ENCODE measurements around the gene ADGRG2. TPM values are rescaled to one million over a fixed set of nuclear protein-coding genes. Genes with fewer than 3 reads are reported as not detected.

The ADGRG2 gene
- total RNA-seq, 3 donors from 2014 or later, result 0.66 to 1.3 (median 0.96) TPM

GRCh38 chrX:19100586-19100985 is 21.7 kb downstream of the ADGRG2 start:
- H3K4me3 ChIP-seq, result no peak overlapping the region
- DNase-seq (ENCODE audit: low spot score in 2 of 2), result no peak
- no peaks in the 10 kb centered on the region for H3K4me1 ChIP-seq
- peaks cover 0 to 5% of the 10 kb centered on the region in 2 donors for H3K9me3 ChIP-seq
- no peak overlapping the region for H3K27ac ChIP-seq
- intact Hi-C loops (cut with DNase I; ENCODE audit: low total_unique reads), result no loop called here
- peaks cover 0 to 10% of the 10 kb centered on the region in 2 donors for H3K27me3 ChIP-seq
- no peak for TF ChIP-seq CTCF (IDR thresholded peaks at IDR 0.05)
- no peak for TF ChIP-seq POLR2AphosphoS5 (IDR thresholded peaks at IDR 0.05)
- no peaks in the 10 kb centered on the region for H3K36me3 ChIP-seq

GRCh38 chrX:19097553-19098283 is 24.6 kb downstream of the ADGRG2 start:
- no peak for TF ChIP-seq POLR2AphosphoS5 (IDR thresholded peaks at IDR 0.05)
- TF ChIP-seq POLR2A (IDR thresholded peaks at IDR 0.05), result no peak
- TF ChIP-seq CTCF (IDR thresholded peaks at IDR 0.05), result no peak
- no peak overlapping the region for H3K27ac ChIP-seq
- H3K36me3 ChIP-seq, result no peaks in the 10 kb centered on the region
- no peak overlapping the region for H3K4me3 ChIP-seq
- no peaks in the 10 kb centered on the region for H3K27me3 ChIP-seq
- no peaks in the 10 kb centered on the region for H3K4me1 ChIP-seq
- intact Hi-C loops (cut with DNase I; ENCODE audit: low total_unique reads), result no loop called here
- no peak for DNase-seq (ENCODE audit: low spot score in 2 of 2)
- peaks cover 0 to 5% of the 10 kb centered on the region in 2 donors for H3K9me3 ChIP-seq

DNA sequence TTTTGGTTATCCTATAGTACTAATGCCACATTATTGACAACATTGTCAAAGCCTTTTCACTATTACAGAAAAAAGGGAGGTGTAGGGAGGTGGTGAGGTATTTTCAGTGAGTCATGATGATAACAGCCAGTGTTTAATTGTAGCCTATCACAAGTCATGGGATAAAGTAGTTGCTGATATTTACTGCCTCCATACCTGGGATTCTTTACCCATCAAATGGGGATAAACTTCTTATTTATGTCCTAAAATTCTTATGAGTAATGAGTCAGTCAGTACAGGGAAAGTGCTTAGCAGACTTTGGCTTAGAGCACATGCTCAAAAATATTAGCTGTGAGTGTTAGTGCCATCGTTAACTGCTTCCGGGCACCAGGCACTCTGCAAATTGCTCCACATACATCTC is 25.7 kb downstream of the ADGRG2 start:
- H3K9me3 ChIP-seq, result peaks cover 0 to 5% of the 10 kb centered on the region in 2 donors
- no peak for DNase-seq (ENCODE audit: low spot score in 2 of 2)
- H3K36me3 ChIP-seq, result no peaks in the 10 kb centered on the region
- H3K4me1 ChIP-seq, result no peaks in the 10 kb centered on the region
- no peak overlapping the region for H3K27ac ChIP-seq
- intact Hi-C loops (cut with DNase I; ENCODE audit: low total_unique reads), result no loop called here
- H3K4me3 ChIP-seq, result no peak overlapping the region
- peaks cover 0 to 3% of the 10 kb centered on the region in 2 donors for H3K27me3 ChIP-seq
- TF ChIP-seq POLR2A (IDR thresholded peaks at IDR 0.05), result no peak
- no peak for TF ChIP-seq CTCF (IDR thresholded peaks at IDR 0.05)
- TF ChIP-seq POLR2AphosphoS5 (IDR thresholded peaks at IDR 0.05), result no peak

DNA sequence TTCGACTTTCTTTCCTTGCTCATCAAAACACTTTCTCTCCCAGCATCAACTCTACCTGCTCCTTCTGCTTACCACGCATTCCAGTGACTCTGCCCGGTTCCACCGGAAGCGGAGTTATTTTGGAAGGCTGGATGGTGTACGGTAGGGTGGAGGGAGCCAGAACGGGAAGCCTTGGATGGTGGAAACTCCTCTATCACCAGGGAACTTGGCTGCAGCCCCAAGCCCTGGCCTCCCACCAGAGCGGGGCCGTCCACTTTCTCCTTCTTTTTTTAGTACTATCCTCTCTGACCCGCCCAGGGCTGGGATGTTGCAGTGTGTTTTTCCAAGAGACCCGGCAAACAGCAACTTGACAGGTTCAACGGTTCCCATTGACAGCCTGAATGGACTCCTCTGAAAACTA is 27.6 kb downstream of the ADGRG2 start:
- H3K4me3 ChIP-seq, result no peak overlapping the region
- H3K36me3 ChIP-seq, result no peaks in the 10 kb centered on the region
- TF ChIP-seq CTCF (IDR thresholded peaks at IDR 0.05), result no peak
- TF ChIP-seq POLR2A (IDR thresholded peaks at IDR 0.05), result no peak
- TF ChIP-seq POLR2AphosphoS5 (IDR thresholded peaks at IDR 0.05), result no peak
- H3K4me1 ChIP-seq, result no peaks in the 10 kb centered on the region
- intact Hi-C loops (cut with DNase I; ENCODE audit: low total_unique reads), result no loop called here
- no peak overlapping the region for H3K27ac ChIP-seq
- no peak for DNase-seq (ENCODE audit: low spot score in 2 of 2)
- peaks cover 0 to 13% of the 10 kb centered on the region in 2 donors for H3K9me3 ChIP-seq
- H3K27me3 ChIP-seq, result peaks cover 0 to 3% of the 10 kb centered on the region in 2 donors

GRCh38 chrX:19091596-19091995 is 30.7 kb downstream of the ADGRG2 start:
- Histone ChIP-seq H3K36me3 (no peaks in the 10 kb centered on the region), H3K27ac (no peak overlapping the region), H3K27me3 (peaks cover 0 to 5% of the 10 kb centered on the region in 2 donors), H3K9me3 (peaks cover 0 to 20% of the 10 kb centered on the region in 2 donors), H3K4me1 (no peaks in the 10 kb centered on the region), H3K4me3 (no peak overlapping the region)
- TF ChIP-seq POLR2A (IDR thresholded peaks at IDR 0.05), result no peak
- no peak for TF ChIP-seq CTCF (IDR thresholded peaks at IDR 0.05)
- no peak for TF ChIP-seq POLR2AphosphoS5 (IDR thresholded peaks at IDR 0.05)
- intact Hi-C loops (cut with DNase I; ENCODE audit: low total_unique reads), result no loop called here
- no peak for DNase-seq (ENCODE audit: low spot score in 2 of 2)

Data from breast epithelium (tissue), 4 donors.